WI38 (cell line): ENCODE results near the gene PHF5A.

ENCODE experiments used
- H3K4me3 ChIP-seq: 2 replicates; pipeline ENCODE4 v1.5.1; 2011; ENCODE audit warnings: low read depth, mild to moderate bottlenecking, control low read depth, low read length
- CTCF ChIP-seq: IDR thresholded peaks from 2 replicates; pipeline ENCODE4 v1.5.1; 2012; ENCODE audit warnings: low read depth, mild to moderate bottlenecking, control low read depth, low read length

Gene PHF5A

GRCh38 chr22:41417622-41418390, 50.7 kb downstream of the PHF5A start:
- TF ChIP-seq CTCF = no peak

GRCh38 chr22:41415554-41415953, 52.9 kb downstream of the PHF5A start:
- H3K4me3 ChIP-seq = no peak overlapping the region
- no peak for TF ChIP-seq CTCF

More at GRCh38 chr22:41417622-41418390, 50.7 kb downstream of the PHF5A start:
- no peak overlapping the region for H3K4me3 ChIP-seq

GRCh38 chr22:41411021-41411851, 57.3 kb downstream of the PHF5A start:
- no peak overlapping the region for H3K4me3 ChIP-seq
- no peak for TF ChIP-seq CTCF

GRCh38 chr22:41410311-41410751, 58.2 kb downstream of the PHF5A start:
- no peak for TF ChIP-seq CTCF
- H3K4me3 ChIP-seq = no peak overlapping the region
